GM12878 (cell line): ENCODE data around the gene UBALD2. TPM values are rescaled to one million over a fixed set of nuclear protein-coding genes. Genes with fewer than 3 reads are reported as not detected.

Experiments
- ATAC-seq: fragments of 200-7000 bp; cut with Tn5 transposase; 3 replicates; pipeline ENCODE4 v1.9.1; 2020; ENCODE audit warnings: mild to moderate bottlenecking, moderate library complexity
- BruUV-seq: library from RNA; stranded (reverse); fragments of 400-500 nt; replicated peaks from 2 replicates; lab custom pipeline; 2021; lab: Mats Ljungman, UMichigan
- CTCF ChIA-PET: fragments of 300-600 bp; sonication (Branson Sonifier 250); formaldehyde crosslinking; extraction: SDS; loops from one replicate; lab custom pipeline; 2021; ENCODE audit warnings: inconsistent platforms; lab: Yijun Ruan, JAX
- POLR2A ChIA-PET: fragments of 350-600 bp; formaldehyde crosslinking; extraction: SDS; loops from one replicate; lab custom pipeline; 2021; ENCODE audit warnings: inconsistent platforms; lab: Charles Lee
- RAD21 ChIA-PET: fragments of 300-600 bp; sonication (Branson Sonifier 250); formaldehyde crosslinking; loops from one replicate; lab custom pipeline; 2023; ENCODE audit warnings: antibody characterized with exemption; ENCODE audit not compliant: unreplicated experiment; lab: Charles Lee
- SMC1A ChIA-PET: fragments of 300-600 bp; sonication (Branson Sonifier 250); formaldehyde crosslinking; loops from one replicate; lab custom pipeline; 2023; ENCODE audit not compliant: unreplicated experiment, uncharacterized antibody; lab: Charles Lee
- DNase-seq: peaks from one replicate; pipeline ENCODE4 v3.0.0-alpha.2; 2011; ENCODE audit warnings: low read depth, low spot score
- FAIRE-seq: peaks from 3 replicates; lab custom pipeline; 2011; peaks lifted over from hg19 to GRCh38; lab: Jason Lieb, UNC
- H2AFZ ChIP-seq: 2 replicates; pipeline ENCODE4 v1.6.0; 2011; ENCODE audit warnings: low read depth, low read length, control low read depth; ENCODE audit not compliant: control insufficient read depth
- H3K27ac ChIP-seq: 2 replicates; pipeline ENCODE4 v1.5.1; 2011; ENCODE audit warnings: control low read depth; ENCODE audit not compliant: control insufficient read depth, insufficient read depth
- H3K27me3 ChIP-seq, 2 experiments: replicated peaks in 1 of 2; 2 replicates each; pipeline versions ENCODE4 v1.6.0 to v1.6.1; 2011; ENCODE audit warnings: low read length in 1 of 2; ENCODE audit not compliant: control insufficient read depth in 2 of 2, insufficient read depth in 2 of 2
- H3K36me3 ChIP-seq, 2 experiments: 2 replicates each; pipeline ENCODE4 v1.5.1; 2011; ENCODE audit warnings: low read length in 1 of 2; ENCODE audit not compliant: control insufficient read depth in 2 of 2, insufficient read depth in 2 of 2
- H3K4me1 ChIP-seq: 2 replicates; pipeline ENCODE4 v1.6.1; 2011; ENCODE audit warnings: mild to moderate bottlenecking, low read length, moderate library complexity, mixed read lengths; ENCODE audit not compliant: control insufficient read depth, insufficient read depth
- H3K4me2 ChIP-seq: 2 replicates; pipeline ENCODE4 v1.6.0; 2011; ENCODE audit warnings: control low read depth; ENCODE audit not compliant: control insufficient read depth, insufficient read depth
- H3K4me3 ChIP-seq: fragments of 200-600 bp; sonication (generic); 2 replicates; pipeline ENCODE4 v1.5.1; 2016
- H3K79me2 ChIP-seq: 2 replicates; pipeline ENCODE4 v1.6.0; 2011; ENCODE audit warnings: low read length; ENCODE audit not compliant: control insufficient read depth, insufficient read depth
- H3K9ac ChIP-seq: 2 replicates; pipeline ENCODE4 v1.8.0; 2011; ENCODE audit warnings: low read length, control low read depth, mixed read lengths; ENCODE audit not compliant: control insufficient read depth, insufficient read depth
- H3K9me3 ChIP-seq: replicated peaks from 3 replicates; pipeline ENCODE4 v1.5.1; 2011; ENCODE audit warnings: mild to moderate bottlenecking, low read length; ENCODE audit not compliant: control insufficient read depth, insufficient read depth
- H4K20me1 ChIP-seq: 2 replicates; pipeline ENCODE4 v1.6.0; 2011; ENCODE audit not compliant: control insufficient read depth, insufficient read depth
- NR2C1 ChIP-seq: fragments of 450-650 bp; IDR thresholded peaks from 2 replicates; pipeline ENCODE4 v1.6.1; 2017; ENCODE audit warnings: antibody characterized with exemption, mild to moderate bottlenecking, moderate library complexity
- POLR2A ChIP-seq: IDR thresholded peaks from 2 replicates; pipeline ENCODE4 v1.6.1; 2011; ENCODE audit warnings: low read depth, mild to moderate bottlenecking, low read length
- RFX5 ChIP-seq: IDR thresholded peaks from 2 replicates; pipeline ENCODE4 v1.6.1; 2011; ENCODE audit warnings: low read depth, low read length, improper control_type of control experiment
- ZBTB11 ChIP-seq: fragments of 450-650 bp; formaldehyde crosslinking; IDR thresholded peaks from 2 replicates; pipeline ENCODE4 v1.5.0; 2022; ENCODE audit warnings: mild to moderate bottlenecking, missing genetic modification characterization
- ZNF622 ChIP-seq: fragments of 450-650 bp; IDR thresholded peaks from 2 replicates; pipeline ENCODE4 v1.6.1; 2017; ENCODE audit warnings: mild to moderate bottlenecking, inconsistent platforms
- WGBS: methylation state at CpG from one replicate; pipeline ENCODE4 v1.1.6; 2016; ENCODE audit warnings: low lambda C conversion rate; ENCODE audit not compliant: insufficient replicate concordance, insufficient coverage; ENCODE audit errors: missing lambda C conversion rate; 5-methylcytosine and 5-hydroxymethylcytosine counted together
- in situ Hi-C: fragments of 300-500 bp; cut with MboI; formaldehyde crosslinking; loops from 9 replicates; pipeline ENCODE4 v1.14.3; 2018; ENCODE audit warnings: mixed read lengths
- intact Hi-C: fragments of 100-400 bp; cut with micrococcal nuclease; formaldehyde crosslinking; loops from one replicate; pipeline ENCODE4 v1.14.2; 2022; ENCODE audit not compliant: unreplicated experiment
- polyA plus RNA-seq, 11 experiments: library from polyadenylated mRNA; depleted of rRNA in 4 of 11; unstranded in 6 of 11; stranded (reverse) in 5 of 11; fragments of >200 nt; fragmentation: Nextera tagmentation in 4 of 11; fragmentation: Illumina TruSeq in 1 of 11; extraction: Ambion mirVana in 4 of 11; extraction: Trizol in 1 of 11; gene quantifications; 1 replicate in 1 of 11; 2 replicates in 10 of 11; pipeline versions ENCODE4 v1.2.1 to v1.2.3, GENCODE V29; 2011 to 2016; ENCODE audit warnings: inconsistent platforms in 2 of 11, missing spikeins in 2 of 11, low read depth in 1 of 11
- total RNA-seq, 4 experiments: library from RNA; depleted of rRNA in 3 of 4; stranded (reverse); fragments of >200 nt in 3 of 4; fragmentation: Illumina TruSeq in 1 of 4; extraction: Trizol in 1 of 4; gene quantifications; 2 replicates each; pipeline versions ENCODE4 v1.2.1 to v1.2.3, GENCODE V29; 2013 to 2021
- TF ChIP-seq, protein P1 (sequence below): fragments of 450-650 bp; formaldehyde crosslinking; IDR thresholded peaks from 2 replicates; pipeline ENCODE4 v1.4.0; 2022; ENCODE audit warnings: mild to moderate bottlenecking, moderate library complexity

Gene UBALD2
- total and polyA plus RNA-seq, 10 of the 15 experiments (the other 5 are each of a cell fraction or from before 2014, with no cell fraction given): 2.8 to 165 (median 20.6) TPM

DNA sequence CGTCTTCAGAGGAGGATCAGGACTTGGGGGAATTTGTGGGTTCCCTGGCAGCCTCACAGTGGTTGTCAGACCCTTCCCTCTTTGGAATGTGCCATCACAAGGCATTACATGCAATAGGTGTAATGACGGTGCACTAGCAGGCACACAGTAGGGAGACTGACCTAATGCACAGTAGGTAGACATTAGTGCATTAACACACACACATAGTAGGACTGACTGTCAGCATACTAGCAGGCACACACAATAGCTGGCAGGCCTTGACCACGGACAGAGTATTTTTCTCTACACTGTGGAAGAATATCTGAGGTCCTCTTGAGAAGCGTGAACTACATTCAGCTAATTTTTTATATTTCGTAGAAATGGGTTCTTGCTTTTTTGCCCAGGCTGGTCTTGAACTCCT lies 10.9 kb upstream of the UBALD2 start:
- TF ChIP-seq ZNF622: no peak
- in situ Hi-C loops (loop anchor here (25.0 kb wide), 2 partner anchors 1208 to 1908 kb away; partner anchors contain the start of gene SYNGR2), intact Hi-C loops (no loop called here)
- Histone ChIP-seq H3K9me3 (no peaks in the 10 kb centered on the region; the same call in 2 of the 3 replicates), H4K20me1 (no peaks in the 10 kb centered on the region), H3K4me1 (peaks cover 20% of the 10 kb centered on the region), H3K79me2 (no peaks in the 10 kb centered on the region), H3K9ac (no peak overlapping the region), H3K4me2 (no peak overlapping the region), H3K27me3 (no peaks in the 10 kb centered on the region), H3K27ac (no peak overlapping the region), H2AFZ (no peak overlapping the region), H3K4me3 (no peak overlapping the region), H3K36me3 (no peaks in the 10 kb centered on the region)
- RAD21 ChIA-PET: no interaction called here
- ATAC-seq (no peak), FAIRE-seq (no peak), DNase-seq (no peak)
- CTCF ChIA-PET: interaction anchor here (1.3 kb wide), 2 partner anchors 10 to 71 kb away, joined by 3 to 7 read pairs; partner anchors contain the start of gene UBALD2
- POLR2A ChIA-PET: interaction anchor here (0.8 to 16.9 kb wide), 4 partner anchors 11 to 99 kb away, joined by 3 to 341 read pairs (median 5); partner anchors contain the start of genes PRPSAP1 and UBALD2
- SMC1A ChIA-PET: interaction anchor here (0.5 to 13.9 kb wide), 3 partner anchors 7 to 71 kb away, joined by 3 to 226 read pairs (median 3); partner anchors contain the start of gene UBALD2
- WGBS: 97% methylated on average over 5 of the region's 5 CpGs
- no TSS peak for BruUV-seq

- no peak overlapping the region for H3K9ac ChIP-seq
- no peaks in the 10 kb centered on the region for H3K36me3 ChIP-seq
- H3K4me1 ChIP-seq: peaks cover 28% of the 10 kb centered on the region
- DNase-seq (no peak), FAIRE-seq (no peak), ATAC-seq (no peak)
- H3K27ac ChIP-seq: no peak overlapping the region
- ChIA-PET SMC1A (interaction anchor here (0.6 to 13.9 kb wide), 5 partner anchors 6 to 55 kb away, joined by 3 to 226 read pairs (median 3); partner anchors contain the start of gene UBALD2), RAD21 (no interaction called here), POLR2A (interaction anchor here (0.7 to 16.9 kb wide), 3 partner anchors 10 to 189 kb away, joined by 3 to 341 read pairs (median 3); partner anchors contain the start of gene UBALD2), CTCF (no interaction called here)
- in situ Hi-C loops: loop anchor here (25.0 kb wide), 2 partner anchors 1206 to 1906 kb away; partner anchors contain the start of gene SYNGR2
- H3K79me2 ChIP-seq: no peaks in the 10 kb centered on the region
- H2AFZ ChIP-seq: no peak overlapping the region
- 31% methylated on average over 6 of the region's 6 CpGs for WGBS
- no TSS peak for BruUV-seq
- no peaks in the 10 kb centered on the region for H3K27me3 ChIP-seq
- intact Hi-C loops: no loop called here
- H3K9me3 ChIP-seq: no peaks in the 10 kb centered on the region; the same call in 2 of the 3 replicates
- H3K4me3 ChIP-seq: no peak overlapping the region
- H3K4me2 ChIP-seq: no peak overlapping the region
- H4K20me1 ChIP-seq: no peaks in the 10 kb centered on the region
- TF ChIP-seq NR2C1 (no peak), RFX5 (no peak), ZBTB11 (CRISPR knock-in tag) (no peak), POLR2A (no peak)
- TF ChIP-seq, protein P1, sequence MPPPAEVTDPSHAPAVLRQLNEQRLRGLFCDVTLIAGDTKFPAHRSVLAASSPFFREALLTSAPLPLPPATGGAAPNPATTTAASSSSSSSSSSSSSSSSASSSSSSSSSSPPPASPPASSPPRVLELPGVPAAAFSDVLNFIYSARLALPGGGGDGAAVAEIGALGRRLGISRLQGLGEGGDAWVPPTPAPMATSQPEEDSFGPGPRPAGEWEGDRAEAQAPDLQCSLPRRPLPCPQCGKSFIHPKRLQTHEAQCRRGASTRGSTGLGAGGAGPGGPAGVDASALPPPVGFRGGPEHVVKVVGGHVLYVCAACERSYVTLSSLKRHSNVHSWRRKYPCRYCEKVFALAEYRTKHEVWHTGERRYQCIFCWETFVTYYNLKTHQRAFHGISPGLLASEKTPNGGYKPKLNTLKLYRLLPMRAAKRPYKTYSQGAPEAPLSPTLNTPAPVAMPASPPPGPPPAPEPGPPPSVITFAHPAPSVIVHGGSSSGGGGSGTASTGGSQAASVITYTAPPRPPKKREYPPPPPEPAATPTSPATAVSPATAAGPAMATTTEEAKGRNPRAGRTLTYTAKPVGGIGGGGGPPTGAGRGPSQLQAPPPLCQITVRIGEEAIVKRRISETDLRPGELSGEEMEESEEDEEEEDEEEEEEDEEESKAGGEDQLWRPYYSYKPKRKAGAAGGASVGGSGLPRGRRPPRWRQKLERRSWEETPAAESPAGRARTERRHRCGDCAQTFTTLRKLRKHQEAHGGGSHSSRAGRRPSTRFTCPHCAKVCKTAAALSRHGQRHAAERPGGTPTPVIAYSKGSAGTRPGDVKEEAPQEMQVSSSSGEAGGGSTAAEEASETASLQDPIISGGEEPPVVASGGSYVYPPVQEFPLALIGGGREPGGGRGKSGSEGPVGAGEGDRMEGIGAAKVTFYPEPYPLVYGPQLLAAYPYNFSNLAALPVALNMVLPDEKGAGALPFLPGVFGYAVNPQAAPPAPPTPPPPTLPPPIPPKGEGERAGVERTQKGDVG: no peak
These were observed 9.2 kb upstream of the UBALD2 start for GRCh38 chr17:76255801-76256429.
